Lower lobe of right lung (tissue), 2 donors: ENCODE measurements around the gene NRG2. TPM values are rescaled to one million over a fixed set of nuclear protein-coding genes. Genes with fewer than 3 reads are reported as not detected.

Experiments
- ATAC-seq, 2 donors: fragments of 200-7000 bp; cut with Tn5 transposase; one replicate each; pipeline ENCODE4 v1.9.1; 2020 to 2022; ENCODE audit warnings: mild to moderate bottlenecking in 2 of 2, moderate library complexity in 2 of 2
- DNase-seq: peaks from one replicate; pipeline ENCODE4 v3.0.0-alpha.2; 2020
- H3K27ac ChIP-seq: fragments of 200-600 bp; one replicate; pipeline ENCODE4 v1.8.0; 2022
- H3K27me3 ChIP-seq: fragments of 200-600 bp; one replicate; pipeline ENCODE4 v1.8.0; 2022; ENCODE audit warnings: low read depth
- H3K36me3 ChIP-seq: fragments of 200-600 bp; one replicate; pipeline ENCODE4 v1.8.0; 2022; ENCODE audit warnings: mild to moderate bottlenecking
- H3K4me1 ChIP-seq: fragments of 200-600 bp; one replicate; pipeline ENCODE4 v1.8.0; 2022
- H3K4me3 ChIP-seq: fragments of 200-600 bp; one replicate; pipeline ENCODE4 v1.8.0; 2022; ENCODE audit warnings: mild to moderate bottlenecking
- H3K9me3 ChIP-seq: fragments of 200-600 bp; one replicate; pipeline ENCODE4 v1.8.0; 2022
- intact Hi-C: fragments of 100-400 bp; cut with DNase I; formaldehyde crosslinking; loops from one replicate; pipeline ENCODE4 v1.11.0; 2022
- total RNA-seq: library from RNA; stranded (reverse); fragmentation: NEBNext Ultra II Directional; extraction: Animal tissue kit (Norgen Biotek cat#: 25700); gene quantifications from one replicate; pipeline ENCODE4 v1.2.1, GENCODE V29; 2021
- TF ChIP-seq, protein P1 (sequence below): fragments of 200-600 bp; IDR thresholded peaks from one replicate; pipeline ENCODE4 v1.8.0; 2022; ENCODE audit warnings: antibody characterized with exemption, mild to moderate bottlenecking
- donor health status: DM: no; HTN: yes; CAD: no; lungs with severe emphysema.

Gene NRG2
- total RNA-seq, 1 donor from 2014 or later: 1.6 TPM

DNA sequence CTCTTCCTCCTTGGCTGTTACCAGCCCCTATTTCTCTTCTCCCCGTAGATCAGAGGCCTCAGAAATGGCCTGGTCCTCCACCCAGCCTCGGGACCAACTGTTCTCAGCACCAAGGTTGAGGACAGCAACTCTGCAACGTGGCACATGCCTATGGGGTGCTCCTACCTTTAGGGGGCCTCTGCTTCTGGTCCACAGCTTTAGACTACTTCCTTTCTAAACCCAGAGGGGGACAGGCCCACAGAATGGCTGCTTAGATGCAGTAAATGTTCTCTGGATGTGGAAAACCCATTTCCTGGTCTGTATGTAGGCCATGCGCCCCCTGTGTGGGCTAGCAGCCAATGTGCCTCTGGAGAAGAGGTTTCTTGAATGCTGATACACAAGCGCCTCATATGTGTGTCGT, 68.4 kb downstream of the NRG2 start:
- TF ChIP-seq, protein P1, sequence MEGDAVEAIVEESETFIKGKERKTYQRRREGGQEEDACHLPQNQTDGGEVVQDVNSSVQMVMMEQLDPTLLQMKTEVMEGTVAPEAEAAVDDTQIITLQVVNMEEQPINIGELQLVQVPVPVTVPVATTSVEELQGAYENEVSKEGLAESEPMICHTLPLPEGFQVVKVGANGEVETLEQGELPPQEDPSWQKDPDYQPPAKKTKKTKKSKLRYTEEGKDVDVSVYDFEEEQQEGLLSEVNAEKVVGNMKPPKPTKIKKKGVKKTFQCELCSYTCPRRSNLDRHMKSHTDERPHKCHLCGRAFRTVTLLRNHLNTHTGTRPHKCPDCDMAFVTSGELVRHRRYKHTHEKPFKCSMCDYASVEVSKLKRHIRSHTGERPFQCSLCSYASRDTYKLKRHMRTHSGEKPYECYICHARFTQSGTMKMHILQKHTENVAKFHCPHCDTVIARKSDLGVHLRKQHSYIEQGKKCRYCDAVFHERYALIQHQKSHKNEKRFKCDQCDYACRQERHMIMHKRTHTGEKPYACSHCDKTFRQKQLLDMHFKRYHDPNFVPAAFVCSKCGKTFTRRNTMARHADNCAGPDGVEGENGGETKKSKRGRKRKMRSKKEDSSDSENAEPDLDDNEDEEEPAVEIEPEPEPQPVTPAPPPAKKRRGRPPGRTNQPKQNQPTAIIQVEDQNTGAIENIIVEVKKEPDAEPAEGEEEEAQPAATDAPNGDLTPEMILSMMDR: no peak
- no peak overlapping the region for H3K27ac ChIP-seq
- no peaks in the 10 kb centered on the region for H3K36me3 ChIP-seq
- no peak for ATAC-seq
- intact Hi-C loops: no loop called here
- H3K9me3 ChIP-seq: no peaks in the 10 kb centered on the region
- H3K4me1 ChIP-seq: no peaks in the 10 kb centered on the region
- H3K27me3 ChIP-seq: no peaks in the 10 kb centered on the region
- H3K4me3 ChIP-seq: no peak overlapping the region
- DNase-seq: no peak

DNA sequence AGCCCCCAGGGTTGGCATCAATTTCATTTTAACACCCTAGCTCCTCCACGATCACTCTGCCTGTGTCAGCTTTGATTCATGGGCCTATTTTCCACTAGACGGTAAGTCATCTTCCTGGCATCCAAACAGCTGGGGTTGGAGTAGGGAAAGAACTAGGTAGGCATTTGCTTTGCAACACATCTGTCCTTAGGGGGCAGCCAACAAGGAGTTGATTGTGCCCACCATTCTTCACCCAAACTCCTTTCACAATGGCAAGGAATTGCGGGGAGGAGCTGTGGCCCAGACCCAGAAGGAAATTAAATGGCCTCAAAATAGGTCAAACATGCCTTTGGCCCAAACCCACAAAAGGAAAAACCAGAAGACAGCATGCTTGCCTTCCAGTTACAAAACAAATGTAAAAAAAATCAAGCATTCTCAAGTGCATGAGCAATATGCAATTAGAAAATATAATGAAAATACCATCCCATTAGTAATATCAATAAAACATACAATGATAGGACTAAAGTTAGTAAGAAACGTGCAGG, 71.8 kb downstream of the NRG2 start:
- intact Hi-C loops: no loop called here
- Histone ChIP-seq H3K27me3 (no peaks in the 10 kb centered on the region), H3K4me1 (peaks cover 10% of the 10 kb centered on the region), H3K36me3 (no peaks in the 10 kb centered on the region), H3K27ac (no peak overlapping the region), H3K4me3 (no peak overlapping the region), H3K9me3 (no peaks in the 10 kb centered on the region)
- TF ChIP-seq, protein P1: no peak
- no peak for DNase-seq
- ATAC-seq: no peak

DNA sequence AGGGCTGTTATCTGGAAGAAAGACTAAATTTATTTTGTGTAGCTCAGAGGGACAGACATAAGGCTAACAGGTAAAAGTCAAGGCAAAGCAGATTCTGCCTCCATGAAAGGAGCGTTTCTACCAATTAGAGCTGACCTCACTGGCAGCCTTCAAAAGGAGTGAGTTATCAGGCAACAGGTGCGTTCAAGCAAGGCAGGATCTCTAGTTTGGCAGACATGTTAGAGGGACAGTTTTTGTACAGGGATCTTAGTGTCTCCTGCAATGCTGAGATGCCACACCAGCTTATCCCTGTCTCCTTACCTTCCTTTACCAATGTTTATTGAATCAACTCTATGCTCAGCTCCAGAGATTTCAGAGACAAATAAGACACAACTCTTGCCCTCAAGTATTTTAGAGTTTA, 73.8 kb downstream of the NRG2 start:
- no peaks in the 10 kb centered on the region for H3K36me3 ChIP-seq
- H3K9me3 ChIP-seq: no peaks in the 10 kb centered on the region
- ATAC-seq (no peak), DNase-seq (no peak)
- H3K4me3 ChIP-seq: no peak overlapping the region
- H3K27ac ChIP-seq: no peak overlapping the region
- TF ChIP-seq, protein P1: no peak
- H3K4me1 ChIP-seq: peaks cover 10% of the 10 kb centered on the region
- H3K27me3 ChIP-seq: no peaks in the 10 kb centered on the region
- intact Hi-C loops: no loop called here

DNA sequence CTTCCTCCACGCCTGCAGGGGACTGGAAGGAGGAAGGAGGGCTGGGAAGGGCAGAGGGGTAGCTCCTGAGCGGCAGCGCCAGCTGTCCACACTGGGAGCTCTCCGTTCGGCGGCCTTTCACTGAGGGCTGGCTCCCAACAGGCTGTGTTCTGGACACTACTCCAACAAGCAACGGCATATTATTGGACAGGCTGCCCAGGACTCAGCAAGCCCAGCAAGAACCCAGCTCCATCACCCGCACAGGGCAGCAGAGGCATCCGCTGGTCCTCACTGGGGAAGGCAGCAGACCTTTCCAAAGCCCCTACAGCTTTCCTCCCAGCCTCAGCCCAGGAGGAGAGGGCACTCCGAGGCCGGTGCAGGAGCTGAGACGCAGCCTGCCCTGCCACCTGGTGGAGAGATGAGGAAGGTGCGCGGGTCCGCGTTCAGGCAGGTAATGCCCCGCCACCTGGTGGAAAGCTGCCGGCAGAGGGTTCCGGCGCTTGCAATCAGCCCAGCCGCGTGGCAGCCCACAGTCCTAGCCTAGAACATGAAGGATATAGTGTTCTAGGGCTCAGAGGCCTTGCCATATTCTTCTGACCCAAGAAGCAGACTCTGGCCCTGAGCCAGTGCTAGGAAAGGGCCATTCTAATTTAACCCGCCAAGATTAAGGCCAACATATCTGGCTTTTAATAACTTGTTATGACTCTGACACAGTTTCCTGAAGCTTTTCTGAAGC, 74.4 kb downstream of the NRG2 start:
- TF ChIP-seq, protein P1: peak; percentile 100
- intact Hi-C loops: no loop called here
- DNase-seq: peak; percentile 89
- Histone ChIP-seq H3K27me3 (no peaks in the 10 kb centered on the region), H3K27ac (no peak overlapping the region), H3K36me3 (no peaks in the 10 kb centered on the region), H3K4me3 (no peak overlapping the region), H3K4me1 (peaks cover 10% of the 10 kb centered on the region), H3K9me3 (no peaks in the 10 kb centered on the region)
- peak; percentile 97 for ATAC-seq

DNA sequence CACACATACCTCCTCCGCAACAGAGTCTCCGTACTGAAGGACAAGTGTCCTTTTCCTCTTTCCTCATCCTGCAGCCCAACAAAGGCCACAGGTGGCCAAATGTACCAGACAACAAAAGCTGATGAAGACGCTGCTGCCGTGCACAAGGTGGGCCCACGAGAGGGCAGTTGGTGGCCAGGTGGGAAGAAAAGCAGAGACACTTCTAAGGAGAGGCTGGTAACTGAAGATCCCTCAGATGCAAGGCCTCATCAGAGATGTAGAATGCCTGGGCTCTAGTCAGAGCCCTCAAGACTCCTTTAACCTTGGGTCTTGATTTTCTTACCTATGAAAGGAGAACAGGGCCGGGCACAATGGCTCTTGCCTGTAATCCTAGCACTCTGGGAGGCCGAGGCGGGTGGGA, 75.7 kb downstream of the NRG2 start:
- no peak for ATAC-seq
- H3K4me3 ChIP-seq: no peak overlapping the region
- H3K27ac ChIP-seq: no peak overlapping the region
- TF ChIP-seq, protein P1: no peak
- intact Hi-C loops: no loop called here
- peaks cover 10% of the 10 kb centered on the region for H3K4me1 ChIP-seq
- H3K36me3 ChIP-seq: no peaks in the 10 kb centered on the region
- DNase-seq: no peak
- H3K27me3 ChIP-seq: no peaks in the 10 kb centered on the region
- no peaks in the 10 kb centered on the region for H3K9me3 ChIP-seq
